Endothelial cell of umbilical vein (primary cell): Measurements from ENCODE around the gene TM4SF20.
A peak's percentile ranks its signal among the peaks of the same experiment; 100 is the strongest.

Experiments used
- CTCF ChIP-seq, 2 donors: IDR thresholded peaks; 1 replicate in 1 of 2; 2 replicates in 1 of 2; pipeline ENCODE4 v1.5.1; 2011; ENCODE audit warnings: low read length in 2 of 2, mild to moderate bottlenecking in 2 of 2, moderate library complexity in 2 of 2, control low read depth in 1 of 2, inconsistent platforms in 1 of 2, low read depth in 1 of 2; ENCODE audit not compliant: insufficient read depth in 1 of 2; ENCODE audit errors: extremely low read depth in 1 of 2
- MAX ChIP-seq: IDR thresholded peaks from 2 replicates; pipeline ENCODE4 v1.6.1; 2011; ENCODE audit not compliant: insufficient read depth, insufficient read length

- TF ChIP-seq CTCF (IDR thresholded peaks at IDR 0.05; ENCODE audit: extremely low read depth in 1 of 2, insufficient read depth in 1 of 2, low read depth in 1 of 2, low read length in 2 of 2), result peak; percentile 57 to 81
- no peak for TF ChIP-seq MAX
These were observed 27.3 kb upstream of the TM4SF20 start for GRCh38 chr2:227406177-227407031.
